Measurements from ENCODE around the gene RNF31.

RNF31 gene

GRCh38 chr14:24117179-24117578 lies 30.1 kb upstream of the RNF31 start:
- no peak for DNase-seq

- DNase-seq: no peak
Observed at GRCh38 chr14:24119691-24120090, 27.6 kb upstream of the RNF31 start.

- no peak for DNase-seq
Observed at GRCh38 chr14:24121210-24121609, 26.1 kb upstream of the RNF31 start.

- DNase-seq: no peak
Observed at GRCh38 chr14:24122416-24122815, 24.9 kb upstream of the RNF31 start.

DNA sequence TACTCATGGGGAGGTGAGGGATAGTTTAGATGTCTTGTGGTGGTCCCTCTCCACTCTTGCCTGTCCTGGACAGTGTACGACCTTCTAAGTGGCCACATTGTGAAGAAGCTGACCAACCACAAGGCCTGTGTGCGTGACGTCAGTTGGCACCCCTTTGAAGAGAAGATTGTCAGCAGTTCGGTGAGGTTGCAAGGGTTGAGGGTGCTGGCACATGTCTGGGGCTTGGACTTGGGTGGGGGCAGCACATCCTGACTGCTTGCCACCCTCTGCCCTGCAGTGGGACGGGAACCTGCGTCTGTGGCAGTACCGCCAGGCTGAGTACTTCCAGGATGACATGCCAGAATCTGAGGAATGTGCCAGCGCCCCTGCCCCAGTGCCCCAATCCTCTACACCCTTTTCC lies 24.4 kb upstream of the RNF31 start:
- DNase-seq: no peak

GRCh38 chr14:24123424-24124417 lies 23.6 kb upstream of the RNF31 start:
- DNase-seq: no peak

GRCh38 chr14:24126939-24127338 lies 20.4 kb upstream of the RNF31 start:
- DNase-seq: no peak

- DNase-seq: no peak
Observed at GRCh38 chr14:24127673-24128072, 19.6 kb upstream of the RNF31 start.

GRCh38 chr14:24129410-24129998 lies 17.8 kb upstream of the RNF31 start:
- no peak for DNase-seq

GRCh38 chr14:24130380-24130716 lies 16.9 kb upstream of the RNF31 start, which contains the start of gene FITM1:
TSS of gene FITM1 (plus strand) at chr14:24130659. CDS start at chr14:24131564, 905 bp downstream.
- no peak for DNase-seq

DNA sequence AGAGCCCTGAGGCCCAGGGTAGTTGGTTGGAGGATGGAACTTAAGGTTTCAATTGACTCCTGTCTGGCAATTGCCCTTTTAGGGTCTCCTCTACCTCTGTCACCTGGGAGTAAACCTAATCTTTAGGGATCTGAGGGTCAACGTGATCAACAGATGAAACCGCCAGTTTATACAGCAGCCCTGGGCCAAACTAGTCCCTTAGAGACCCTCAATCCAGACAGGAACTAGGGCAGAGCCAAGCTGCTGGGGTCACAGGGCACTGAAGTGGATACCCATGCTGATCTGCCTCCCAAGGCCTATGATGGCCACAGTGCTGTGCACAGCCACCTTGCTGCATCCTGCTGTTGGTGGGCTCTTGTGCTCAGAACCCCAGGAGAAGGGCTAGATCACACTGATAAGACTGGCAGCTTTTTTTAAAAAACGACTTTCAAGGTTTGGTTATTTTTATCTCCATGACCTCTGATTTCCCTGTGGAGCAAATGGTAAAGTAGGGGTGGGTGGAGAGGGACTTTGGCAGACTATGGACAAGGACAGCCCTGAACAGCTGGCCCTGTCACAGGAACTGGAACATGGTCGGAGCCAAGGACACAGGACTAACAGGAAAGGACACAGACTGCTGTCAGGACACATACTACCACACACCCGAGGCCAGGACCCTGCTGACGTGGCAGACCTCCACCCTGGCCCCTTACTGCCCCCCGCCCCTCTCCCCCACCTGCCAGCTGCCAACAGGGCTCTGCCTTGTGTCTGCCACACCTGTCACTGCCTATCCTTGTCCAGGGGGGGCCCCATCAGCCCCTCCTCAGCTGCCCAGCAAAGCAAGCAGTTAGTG lies 16.4 kb upstream of the RNF31 start:
- DNase-seq: no peak

- DNase-seq: no peak
Observed at GRCh38 chr14:24131549-24131966, 15.7 kb upstream of the RNF31 start.

DNA sequence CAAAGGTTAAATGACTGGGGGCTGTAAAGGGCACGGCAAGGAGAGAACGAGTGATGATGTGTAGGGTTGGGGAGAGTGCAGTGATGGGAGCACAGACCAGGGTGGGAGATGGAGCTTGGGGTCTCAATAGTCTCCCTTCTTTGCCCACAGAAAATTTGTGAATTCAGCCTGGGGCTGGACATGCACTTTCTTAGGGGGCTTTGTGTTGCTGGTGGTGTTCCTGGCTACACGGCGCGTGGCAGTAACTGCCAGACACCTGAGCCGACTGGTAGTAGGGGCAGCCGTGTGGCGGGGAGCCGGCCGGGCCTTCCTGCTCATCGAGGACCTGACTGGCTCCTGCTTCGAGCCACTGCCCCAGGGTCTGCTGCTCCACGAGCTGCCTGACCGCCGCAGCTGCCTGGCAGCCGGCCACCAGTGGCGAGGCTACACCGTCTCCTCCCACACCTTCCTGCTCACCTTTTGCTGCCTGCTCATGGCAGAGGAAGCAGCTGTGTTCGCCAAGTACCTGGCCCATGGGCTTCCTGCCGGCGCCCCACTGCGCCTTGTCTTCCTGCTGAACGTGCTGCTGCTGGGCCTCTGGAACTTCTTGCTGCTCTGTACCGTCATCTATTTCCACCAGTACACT lies 15.1 kb upstream of the RNF31 start:
- DNase-seq: no peak

DNA sequence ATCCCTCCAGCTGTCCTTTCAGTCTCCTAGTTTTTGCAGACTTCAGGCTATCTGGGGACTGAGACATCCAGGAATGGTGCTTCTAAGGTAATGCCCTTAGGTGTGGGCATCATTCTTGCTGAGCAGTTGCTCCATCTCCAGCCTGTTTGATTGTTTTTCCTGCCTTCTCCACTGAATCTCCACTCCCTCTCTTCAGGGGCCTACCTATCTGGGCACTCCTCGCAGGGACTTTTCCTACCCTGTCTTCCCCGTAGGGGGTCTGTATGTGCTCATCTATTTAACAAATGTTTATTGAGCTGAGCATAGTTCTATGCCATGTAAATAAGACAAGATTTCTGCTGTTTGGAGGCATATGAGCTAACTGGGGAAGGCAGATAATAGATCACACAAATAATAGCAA lies 14.3 kb upstream of the RNF31 start:
- DNase-seq: no peak

- no peak for DNase-seq
Observed at GRCh38 chr14:24133735-24134134, 13.6 kb upstream of the RNF31 start.

DNA sequence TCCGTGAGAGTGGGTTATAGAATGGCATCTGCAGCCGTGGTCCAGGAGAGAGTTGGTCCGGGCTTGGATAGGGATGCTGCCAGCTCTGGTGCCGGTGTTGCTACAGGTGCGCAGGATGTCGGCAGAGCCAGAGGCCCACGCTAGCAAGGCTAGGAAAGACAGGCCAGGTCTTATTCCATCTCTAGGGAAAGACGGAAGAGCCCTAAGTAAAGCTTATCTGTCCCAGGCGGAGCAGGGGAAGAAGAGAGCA lies 11.8 kb upstream of the RNF31 start:
- DNase-seq: no peak

GRCh38 chr14:24135834-24136683 lies 11.2 kb upstream of the RNF31 start, which contains the start of gene PSME1:
TSS of gene PSME1 (plus strand) at chr14:24136194. CDS start at chr14:24136263, 69 bp downstream.
- DNase-seq: peak; percentile 93

DNA sequence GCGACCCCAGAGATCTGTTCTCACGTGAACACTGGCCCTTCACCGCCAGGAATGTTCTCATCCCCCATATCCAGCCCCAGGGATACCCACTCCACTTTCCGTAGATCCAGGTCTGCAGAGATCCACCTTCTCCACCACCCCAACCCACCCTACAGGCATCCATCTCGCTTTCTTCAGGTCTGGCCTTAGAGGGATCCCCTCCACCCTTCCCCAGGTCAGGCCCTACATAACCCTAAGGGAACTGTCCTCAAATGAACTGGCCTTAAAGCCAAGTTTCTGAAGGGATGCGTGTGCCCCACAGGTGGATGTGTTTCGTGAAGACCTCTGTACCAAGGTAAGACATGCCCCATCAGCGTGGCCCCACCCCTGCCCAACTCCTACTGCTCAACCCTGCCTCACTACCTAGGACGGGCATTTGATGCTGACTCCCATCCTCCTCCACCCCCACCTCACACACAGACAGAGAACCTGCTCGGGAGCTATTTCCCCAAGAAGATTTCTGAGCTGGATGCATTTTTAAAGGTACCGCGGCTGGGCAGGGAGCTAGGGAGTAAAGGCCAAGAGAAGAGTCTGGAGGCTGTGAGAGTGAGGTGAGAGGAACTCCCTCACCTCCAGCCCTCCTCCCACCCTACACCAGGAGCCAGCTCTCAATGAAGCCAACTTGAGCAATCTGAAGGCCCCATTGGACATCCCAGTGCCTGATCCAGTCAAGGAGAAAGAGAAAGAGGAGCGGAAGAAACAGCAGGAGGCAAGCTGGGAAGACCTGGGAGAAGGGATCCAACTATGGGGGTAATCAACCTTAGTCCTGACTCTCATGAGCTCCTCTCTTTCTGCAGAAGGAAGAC lies 10.4 kb upstream of the RNF31 start:
- DNase-seq: no peak

GRCh38 chr14:24137529-24138395 lies 9.5 kb upstream of the RNF31 start:
- DNase-seq: no peak
